WTC11 (cell line): ENCODE results near the gene MCIDAS. TPM values are rescaled to one million over a fixed set of nuclear protein-coding genes. Genes with fewer than 3 reads are reported as not detected.

ENCODE experiments used
- ATAC-seq: fragments of 200-7000 bp; cut with Tn5 transposase; 2 replicates; pipeline ENCODE4 v1.10.0; 2021; ENCODE audit warnings: mild to moderate bottlenecking, moderate library complexity
- CTCF ChIA-PET: fragments of 300-600 bp; sonication (Branson Sonifier 250); formaldehyde crosslinking; loops from one replicate; lab custom pipeline; 2021; ENCODE audit warnings: antibody characterized with exemption; lab: Charles Lee
- POLR2A ChIA-PET: fragments of 350-600 bp; sonication (Branson Sonifier 250); formaldehyde crosslinking; loops from one replicate; lab custom pipeline; 2021; ENCODE audit warnings: antibody characterized with exemption; lab: Charles Lee
- DNase-seq: peaks from one replicate; pipeline ENCODE4 v3.0.0; 2021; ENCODE audit warnings: low spot score
- H3K27ac Mint-ChIP-seq: 2 replicates; pipeline ENCODE4 v1.8.0; 2021; ENCODE audit warnings: mixed read lengths
- H3K27me3 Mint-ChIP-seq: 2 replicates; pipeline ENCODE4 v1.8.0; 2021; ENCODE audit warnings: low read depth, mild to moderate bottlenecking, moderate library complexity, mixed read lengths
- H3K36me3 Mint-ChIP-seq: 2 replicates; pipeline ENCODE4 v1.8.0; 2021; ENCODE audit warnings: mixed read lengths
- H3K4me1 Mint-ChIP-seq: 2 replicates; pipeline ENCODE4 v1.8.0; 2022; ENCODE audit warnings: mixed read lengths
- H3K4me3 Mint-ChIP-seq: 2 replicates; pipeline ENCODE4 v1.8.0; 2021; ENCODE audit warnings: mild to moderate bottlenecking, moderate library complexity, mixed read lengths
- H3K9me3 Mint-ChIP-seq: 2 replicates; pipeline ENCODE4 v1.8.0; 2021; ENCODE audit warnings: mixed read lengths
- ATF1 ChIP-seq: sonication (generic); formaldehyde crosslinking; IDR thresholded peaks from 2 replicates; pipeline ENCODE4 v1.8.1; 2023; ENCODE audit warnings: mild to moderate bottlenecking, moderate library complexity, missing genetic modification reagents
- CREM ChIP-seq: sonication (generic); formaldehyde crosslinking; IDR thresholded peaks from 2 replicates; pipeline ENCODE4 v1.8.1; 2022; ENCODE audit warnings: mild to moderate bottlenecking, missing genetic modification reagents, moderate library complexity
- ESRRA ChIP-seq: sonication (generic); formaldehyde crosslinking; IDR thresholded peaks from 2 replicates; pipeline ENCODE4 v1.8.1; 2022; ENCODE audit warnings: mild to moderate bottlenecking, missing genetic modification reagents, borderline replicate concordance
- GABPB1 ChIP-seq: sonication (generic); formaldehyde crosslinking; IDR thresholded peaks from 2 replicates; pipeline ENCODE4 v1.8.1; 2023; ENCODE audit warnings: mild to moderate bottlenecking, missing genetic modification reagents
- MXD4 ChIP-seq: fragments of 250-450 bp; sonication (Bioruptor Pico); IDR thresholded peaks from 2 replicates; pipeline ENCODE4 v1.8.0; 2021; ENCODE audit warnings: mild to moderate bottlenecking, moderate library complexity, borderline replicate concordance
- NFATC4 ChIP-seq: fragments of 250-450 bp; sonication (Bioruptor Pico); IDR thresholded peaks from 2 replicates; pipeline ENCODE4 v1.9.0; 2021; ENCODE audit warnings: mild to moderate bottlenecking
- OVOL2 ChIP-seq: fragments of 250-450 bp; sonication (Bioruptor Pico); IDR thresholded peaks from 2 replicates; pipeline ENCODE4 v1.9.0; 2021; ENCODE audit warnings: mild to moderate bottlenecking, borderline replicate concordance
- SOX15 ChIP-seq: fragments of 250-450 bp; sonication (Bioruptor Pico); IDR thresholded peaks from 2 replicates; pipeline ENCODE4 v1.9.0; 2021; ENCODE audit warnings: mild to moderate bottlenecking
- TCF7 ChIP-seq: sonication (generic); formaldehyde crosslinking; IDR thresholded peaks from 2 replicates; pipeline ENCODE4 v1.8.0; 2022; ENCODE audit warnings: mild to moderate bottlenecking, low read depth, missing genetic modification reagents, moderate library complexity
- ZNF219 ChIP-seq: sonication (generic); formaldehyde crosslinking; IDR thresholded peaks from 2 replicates; pipeline ENCODE4 v1.8.0; 2023; ENCODE audit warnings: missing genetic modification reagents, mild to moderate bottlenecking, borderline replicate concordance
- ZNF317 ChIP-seq: sonication (generic); formaldehyde crosslinking; IDR thresholded peaks from 2 replicates; pipeline ENCODE4 v1.8.1; 2023; ENCODE audit warnings: low read depth, mild to moderate bottlenecking, moderate library complexity, missing genetic modification reagents, borderline replicate concordance
- ZNF423 ChIP-seq: fragments of 250-450 bp; sonication (Bioruptor Pico); IDR thresholded peaks from 2 replicates; pipeline ENCODE4 v2.1.2; 2022; ENCODE audit warnings: mild to moderate bottlenecking, moderate library complexity
- total RNA-seq: library from RNA; stranded (reverse); gene quantifications from 3 replicates; pipeline ENCODE4 v1.2.3, GENCODE V29; 2021
- TF ChIP-seq, protein P1 (sequence below): sonication (generic); formaldehyde crosslinking; IDR thresholded peaks from 2 replicates; pipeline ENCODE4 v1.8.0; 2022; ENCODE audit warnings: missing genetic modification reagents
- TF ChIP-seq, protein P2 (sequence below): fragments of 250-450 bp; sonication (Bioruptor Pico); IDR thresholded peaks from 2 replicates; pipeline ENCODE4 v1.8.0; 2021; ENCODE audit warnings: mild to moderate bottlenecking

MCIDAS gene
- total RNA-seq, 1 experiment from 2014 or later = 0.20 TPM

DNA sequence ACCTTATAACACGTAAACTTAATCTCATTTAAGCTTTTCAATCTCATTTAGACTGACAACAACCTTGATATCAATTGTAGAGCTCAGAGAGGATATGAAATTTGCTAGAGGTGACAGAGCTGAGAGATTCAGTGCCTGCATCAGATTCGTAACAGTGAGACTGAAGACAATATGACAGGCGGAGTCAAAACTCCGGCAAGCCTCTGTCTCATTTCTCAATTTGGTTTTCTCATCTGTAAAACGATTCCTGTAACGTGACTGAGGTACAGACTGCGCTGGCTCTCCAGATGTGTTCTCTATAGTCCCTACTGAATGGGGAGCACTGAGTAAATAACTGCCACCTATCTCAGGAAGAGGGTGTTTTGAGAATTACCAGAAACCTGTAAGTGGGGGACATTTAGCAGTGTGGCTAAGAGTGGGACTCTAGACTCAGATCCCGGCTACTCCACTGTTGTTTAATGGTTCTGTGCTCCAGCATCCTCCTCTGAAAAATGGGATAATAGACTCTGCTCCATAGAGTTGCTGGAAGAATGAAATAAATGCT, 3.0 kb upstream of the MCIDAS start:
- Mint-ChIP-seq H3K4me3 (no peak overlapping the region; the same call in 1 of the 2 replicates), H3K9me3 (no peaks in the 10 kb centered on the region), H3K27ac (no peak overlapping the region), H3K4me1 (peaks cover 37% of the 10 kb centered on the region), H3K27me3 (peaks cover 98% of the 10 kb centered on the region), H3K36me3 (no peaks in the 10 kb centered on the region)
- DNase-seq (no peak), ATAC-seq (no peak)
- TF ChIP-seq CREM (no peak), GABPB1 (CRISPR knock-in tag) (no peak), NFATC4 (CRISPR knock-in tag) (no peak), ZNF317 (CRISPR knock-in tag) (no peak), MXD4 (CRISPR knock-in tag) (no peak), OVOL2 (CRISPR knock-in tag) (no peak), ZNF423 (no peak), TCF7 (CRISPR knock-in tag) (no peak), ESRRA (CRISPR knock-in tag) (no peak), SOX15 (no peak), ATF1 (CRISPR knock-in tag) (no peak)
- TF ChIP-seq, protein P1, sequence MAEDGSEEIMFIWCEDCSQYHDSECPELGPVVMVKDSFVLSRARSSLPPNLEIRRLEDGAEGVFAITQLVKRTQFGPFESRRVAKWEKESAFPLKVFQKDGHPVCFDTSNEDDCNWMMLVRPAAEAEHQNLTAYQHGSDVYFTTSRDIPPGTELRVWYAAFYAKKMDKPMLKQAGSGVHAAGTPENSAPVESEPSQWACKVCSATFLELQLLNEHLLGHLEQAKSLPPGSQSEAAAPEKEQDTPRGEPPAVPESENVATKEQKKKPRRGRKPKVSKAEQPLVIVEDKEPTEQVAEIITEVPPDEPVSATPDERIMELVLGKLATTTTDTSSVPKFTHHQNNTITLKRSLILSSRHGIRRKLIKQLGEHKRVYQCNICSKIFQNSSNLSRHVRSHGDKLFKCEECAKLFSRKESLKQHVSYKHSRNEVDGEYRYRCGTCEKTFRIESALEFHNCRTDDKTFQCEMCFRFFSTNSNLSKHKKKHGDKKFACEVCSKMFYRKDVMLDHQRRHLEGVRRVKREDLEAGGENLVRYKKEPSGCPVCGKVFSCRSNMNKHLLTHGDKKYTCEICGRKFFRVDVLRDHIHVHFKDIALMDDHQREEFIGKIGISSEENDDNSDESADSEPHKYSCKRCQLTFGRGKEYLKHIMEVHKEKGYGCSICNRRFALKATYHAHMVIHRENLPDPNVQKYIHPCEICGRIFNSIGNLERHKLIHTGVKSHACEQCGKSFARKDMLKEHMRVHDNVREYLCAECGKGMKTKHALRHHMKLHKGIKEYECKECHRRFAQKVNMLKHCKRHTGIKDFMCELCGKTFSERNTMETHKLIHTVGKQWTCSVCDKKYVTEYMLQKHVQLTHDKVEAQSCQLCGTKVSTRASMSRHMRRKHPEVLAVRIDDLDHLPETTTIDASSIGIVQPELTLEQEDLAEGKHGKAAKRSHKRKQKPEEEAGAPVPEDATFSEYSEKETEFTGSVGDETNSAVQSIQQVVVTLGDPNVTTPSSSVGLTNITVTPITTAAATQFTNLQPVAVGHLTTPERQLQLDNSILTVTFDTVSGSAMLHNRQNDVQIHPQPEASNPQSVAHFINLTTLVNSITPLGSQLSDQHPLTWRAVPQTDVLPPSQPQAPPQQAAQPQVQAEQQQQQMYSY (CRISPR knock-in tag) = no peak
- TF ChIP-seq, protein P2, sequence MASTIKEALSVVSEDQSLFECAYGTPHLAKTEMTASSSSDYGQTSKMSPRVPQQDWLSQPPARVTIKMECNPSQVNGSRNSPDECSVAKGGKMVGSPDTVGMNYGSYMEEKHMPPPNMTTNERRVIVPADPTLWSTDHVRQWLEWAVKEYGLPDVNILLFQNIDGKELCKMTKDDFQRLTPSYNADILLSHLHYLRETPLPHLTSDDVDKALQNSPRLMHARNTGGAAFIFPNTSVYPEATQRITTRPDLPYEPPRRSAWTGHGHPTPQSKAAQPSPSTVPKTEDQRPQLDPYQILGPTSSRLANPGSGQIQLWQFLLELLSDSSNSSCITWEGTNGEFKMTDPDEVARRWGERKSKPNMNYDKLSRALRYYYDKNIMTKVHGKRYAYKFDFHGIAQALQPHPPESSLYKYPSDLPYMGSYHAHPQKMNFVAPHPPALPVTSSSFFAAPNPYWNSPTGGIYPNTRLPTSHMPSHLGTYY (CRISPR knock-in tag) = no peak
- CTCF ChIA-PET = interaction anchor here (2.1 kb wide), 1 partner anchor 54 kb away, joined by 7 read pairs; no protein-coding TSS in a partner anchor
- POLR2A ChIA-PET = no interaction called here

DNA sequence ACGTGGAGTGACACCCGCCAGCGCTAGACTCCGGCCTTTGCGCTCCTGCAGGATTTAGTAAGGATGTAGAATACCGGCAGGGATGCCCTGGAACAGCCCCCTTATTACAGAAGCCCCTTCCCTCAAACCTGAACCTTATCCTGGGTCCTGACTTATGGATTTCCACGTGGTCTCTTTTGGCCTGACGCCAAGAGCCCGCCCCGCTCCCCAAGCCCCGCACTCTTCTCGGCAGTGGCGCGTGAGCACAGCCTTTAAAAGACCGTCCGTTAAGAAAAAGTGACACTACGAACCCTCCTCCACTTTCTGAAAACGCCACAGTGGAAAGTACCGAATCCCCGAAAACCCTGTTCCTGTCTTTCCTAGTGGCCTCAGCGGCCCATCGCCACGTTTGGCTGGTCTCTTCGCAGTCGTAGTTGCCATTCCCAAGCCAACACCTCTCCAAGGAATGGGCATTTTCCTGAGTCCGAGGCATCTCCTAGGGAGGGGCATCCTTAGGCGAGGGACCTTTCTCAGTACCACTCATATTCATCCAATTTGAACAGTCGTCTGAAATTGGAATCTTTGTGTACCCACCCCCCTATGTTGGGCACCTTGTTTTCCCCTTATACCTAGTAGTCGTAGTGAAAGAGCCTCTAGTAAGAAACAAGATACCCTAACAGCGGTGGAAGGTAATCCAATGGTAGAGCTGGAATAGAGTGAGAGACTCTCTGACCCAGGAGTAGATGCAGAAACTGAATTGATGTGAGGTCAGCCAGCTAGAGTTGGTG, 732 bp upstream of the MCIDAS start:
- TF ChIP-seq ZNF219 = no peak
- TF ChIP-seq, protein P1 (CRISPR knock-in tag) = peak; percentile 61
- Mint-ChIP-seq H3K9me3 (no peaks in the 10 kb centered on the region), H3K27ac (no peak overlapping the region), H3K27me3 (peaks cover 99% of the 10 kb centered on the region), H3K36me3 (no peaks in the 10 kb centered on the region), H3K4me3 (peak overlapping the region; percentile 72), H3K4me1 (peaks cover 36% of the 10 kb centered on the region)
- DNase-seq (no peak), ATAC-seq (no peak)
- CTCF ChIA-PET = interaction anchor here (1.0 to 2.1 kb wide), 3 partner anchors 8 to 55 kb away, joined by 4 to 7 read pairs (median 5); partner anchors contain the start of gene CDC20B
- POLR2A ChIA-PET = no interaction called here
